Left kidney (tissue), 1 donor: ENCODE data around the gene OR1E1. TPM values are rescaled to one million over a fixed set of nuclear protein-coding genes. Genes with fewer than 3 reads are reported as not detected.

Experiments
- polyA plus RNA-seq: library from polyadenylated mRNA; unstranded; fragments of 120-200 nt; gene quantifications from one replicate; pipeline ENCODE4 v1.2.1, GENCODE V29; 2013; ENCODE audit not compliant: insufficient read length

The OR1E1 gene
- polyA plus RNA-seq, 1 donor = not detected

Other genes with a start within 250 kb of the OR1E1 start
- gene OR1A2, start 200.9 kb downstream of the OR1E1 start, polyA plus RNA-seq = not detected
- 0.08 TPM for gene OR1A1, start 190.7 kb downstream of the OR1E1 start, polyA plus RNA-seq
- 0.08 TPM for gene OR3A1, start 100.0 kb downstream of the OR1E1 start, polyA plus RNA-seq
- 0.70 TPM for gene OR3A2, start 12.1 kb downstream of the OR1E1 start, polyA plus RNA-seq
- 0.10 TPM for gene OR3A3, start 13.0 kb upstream of the OR1E1 start, polyA plus RNA-seq
- not detected for gene OR1E2, start 35.4 kb upstream of the OR1E1 start, polyA plus RNA-seq
- 0.15 TPM for gene SPATA22, start 73.4 kb upstream of the OR1E1 start, polyA plus RNA-seq
- 33.2 TPM for gene ASPA, start 77.6 kb upstream of the OR1E1 start, polyA plus RNA-seq
- gene TRPV3, start 159.4 kb upstream of the OR1E1 start, polyA plus RNA-seq = 1.1 TPM
- gene TRPV1, start 211.0 kb upstream of the OR1E1 start, polyA plus RNA-seq = 13.0 TPM
- 18.7 TPM for gene SHPK, start 237.8 kb upstream of the OR1E1 start, polyA plus RNA-seq
- 23.3 TPM for gene CTNS, start 238.3 kb upstream of the OR1E1 start, polyA plus RNA-seq